Retina (tissue), 1 donor: ENCODE data around the gene GSTM4.

Experiments
- DNase-seq: peaks from one replicate; pipeline ENCODE4 v3.0.0-alpha.2; 2016

Gene GSTM4

DNA sequence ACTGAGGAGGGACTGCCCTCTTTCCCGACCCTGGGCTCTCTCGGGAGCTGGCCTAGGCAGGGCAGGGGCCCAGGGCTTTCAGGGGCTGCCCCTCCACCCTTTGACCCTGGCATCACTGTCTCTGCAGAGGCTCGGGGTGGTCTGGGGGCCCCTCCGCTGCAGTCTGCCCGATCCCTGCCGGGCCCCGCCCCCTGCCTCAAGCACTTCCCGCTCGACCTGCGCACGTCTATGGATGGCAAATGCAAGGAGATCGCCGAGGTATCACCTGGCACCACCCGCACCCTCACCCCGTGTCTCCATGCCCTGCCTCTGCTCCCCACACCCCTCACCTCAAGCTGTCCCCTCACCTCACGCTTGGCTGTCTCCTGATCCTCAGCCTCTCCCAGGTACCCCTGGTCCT is 30.7 kb upstream of the GSTM4 start:
- peak; percentile 39 for DNase-seq

- peak; percentile 70 for DNase-seq
These were observed 30.0 kb upstream of the GSTM4 start for GRCh38 chr1:109625601-109626560.

GRCh38 chr1:109626682-109627408 is 29.1 kb upstream of the GSTM4 start:
- no peak for DNase-seq

DNA sequence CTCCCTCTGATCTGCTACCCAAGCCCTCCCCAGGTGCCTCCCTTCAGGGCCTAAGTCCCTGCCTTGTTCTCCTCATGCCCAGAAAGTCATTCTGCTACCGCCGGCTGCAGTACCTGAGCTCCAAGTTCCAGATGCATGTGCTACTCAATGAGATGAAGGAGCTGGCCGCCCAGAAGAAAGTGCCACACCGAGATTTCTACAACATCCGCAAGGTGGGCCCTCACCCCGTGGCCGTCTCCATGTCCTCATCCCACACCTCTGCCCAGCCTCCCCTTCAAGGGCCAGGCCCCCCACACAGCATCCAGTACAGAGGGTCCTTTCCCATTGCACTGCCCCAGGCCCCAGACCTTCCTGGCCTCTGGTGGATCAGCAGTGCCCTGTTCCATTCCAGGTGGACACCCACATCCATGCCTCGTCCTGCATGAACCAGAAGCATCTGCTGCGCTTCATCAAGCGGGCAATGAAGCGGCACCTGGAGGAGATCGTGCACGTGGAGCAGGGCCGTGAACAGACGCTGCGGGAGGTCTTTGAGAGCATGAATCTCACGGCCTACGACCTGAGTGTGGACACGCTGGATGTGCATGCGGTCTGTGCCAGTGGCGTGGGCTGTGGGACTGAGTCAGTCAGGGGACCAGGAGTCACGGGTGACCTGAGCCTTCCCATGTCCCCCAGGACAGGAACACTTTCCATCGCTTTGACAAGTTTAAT is 28.1 kb upstream of the GSTM4 start:
- DNase-seq = no peak

GRCh38 chr1:109628540-109629321 is 27.2 kb upstream of the GSTM4 start:
- no peak for DNase-seq

- DNase-seq = no peak
These were observed 26.4 kb upstream of the GSTM4 start for GRCh38 chr1:109629372-109630030.

DNA sequence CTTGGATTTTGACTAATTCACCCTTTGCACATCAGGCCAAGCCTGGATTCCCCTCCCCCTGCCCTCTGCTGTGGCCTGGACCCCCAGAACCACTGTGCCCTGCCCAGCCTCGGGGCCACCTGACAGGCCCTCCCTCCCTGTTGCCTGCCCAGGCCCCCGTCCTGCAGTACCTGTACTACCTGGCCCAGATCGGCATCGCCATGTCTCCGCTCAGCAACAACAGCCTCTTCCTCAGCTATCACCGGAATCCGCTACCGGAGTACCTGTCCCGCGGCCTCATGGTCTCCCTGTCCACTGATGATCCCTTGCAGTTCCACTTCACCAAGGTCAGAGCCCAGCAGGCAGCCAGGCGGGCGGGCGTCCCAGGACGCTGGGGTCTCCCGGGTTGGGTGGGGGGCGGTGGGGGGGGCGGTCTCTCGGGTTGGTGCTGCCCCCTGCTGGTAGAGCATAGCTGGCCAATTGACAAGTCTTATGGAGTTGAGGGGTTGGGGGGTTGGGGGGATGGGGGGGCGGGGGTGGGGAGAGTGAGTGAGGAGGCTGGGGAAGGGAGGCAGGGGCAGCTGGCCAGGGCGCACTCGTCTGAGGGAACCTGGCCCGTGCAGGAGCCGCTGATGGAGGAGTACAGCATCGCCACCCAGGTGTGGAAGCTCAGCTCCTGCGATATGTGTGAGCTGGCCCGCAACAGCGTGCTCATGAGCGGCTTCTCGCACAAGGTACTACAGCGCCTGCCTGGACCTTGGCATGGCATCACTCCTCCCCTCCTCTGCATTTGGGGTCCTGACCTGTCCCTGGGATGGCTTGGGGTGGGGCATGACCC is 25.6 kb upstream of the GSTM4 start:
- DNase-seq = no peak

- DNase-seq = no peak
These were observed 24.9 kb upstream of the GSTM4 start for GRCh38 chr1:109630898-109631512.

DNA sequence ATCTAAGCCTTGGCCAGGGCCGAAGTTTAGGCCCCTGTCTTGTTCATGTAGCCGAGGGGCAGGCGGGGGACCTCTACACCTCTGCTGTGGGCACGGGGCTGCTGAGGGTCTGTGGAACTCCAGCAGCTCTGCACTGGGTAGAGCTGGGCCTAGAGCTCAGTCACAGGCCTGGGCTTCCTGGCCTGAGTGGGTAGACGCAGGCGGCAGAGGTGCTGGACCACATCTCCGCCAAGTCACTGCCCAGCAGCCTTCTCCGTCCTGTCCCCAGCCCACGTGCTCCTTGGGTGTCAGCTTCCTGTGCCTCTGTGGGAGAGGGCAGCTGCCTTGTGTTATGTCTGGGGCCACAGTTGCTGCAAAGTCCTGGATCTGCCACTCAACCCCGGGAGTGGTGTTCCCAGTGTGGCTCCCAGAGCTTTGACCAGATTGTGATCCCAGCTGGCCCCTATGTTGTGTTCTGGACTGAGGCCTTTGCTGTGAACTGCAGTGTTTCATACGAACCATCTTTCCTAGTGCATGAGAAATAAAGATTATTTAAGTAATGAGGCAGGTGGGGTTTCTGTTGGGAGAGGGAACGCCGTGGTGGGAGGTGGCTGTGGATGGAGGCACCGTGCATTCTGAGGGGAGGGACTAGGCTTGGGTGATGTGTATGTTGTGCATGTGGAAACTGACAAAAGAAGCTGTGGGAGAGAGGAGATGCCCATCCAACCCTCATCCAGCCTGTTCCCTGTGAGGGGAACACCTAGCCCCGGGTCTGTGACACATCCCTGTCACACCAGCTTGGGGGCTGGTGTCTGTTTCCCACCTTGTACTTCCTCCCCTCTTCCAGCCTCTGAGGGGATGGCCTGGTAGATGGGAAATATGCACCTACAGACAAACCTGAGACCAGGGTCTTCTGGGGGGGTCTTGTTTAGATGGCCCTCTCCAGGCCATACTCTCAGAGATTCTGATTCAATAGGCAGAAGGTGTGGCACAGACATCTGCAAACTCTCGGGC is 24.1 kb upstream of the GSTM4 start:
- no peak for DNase-seq

DNA sequence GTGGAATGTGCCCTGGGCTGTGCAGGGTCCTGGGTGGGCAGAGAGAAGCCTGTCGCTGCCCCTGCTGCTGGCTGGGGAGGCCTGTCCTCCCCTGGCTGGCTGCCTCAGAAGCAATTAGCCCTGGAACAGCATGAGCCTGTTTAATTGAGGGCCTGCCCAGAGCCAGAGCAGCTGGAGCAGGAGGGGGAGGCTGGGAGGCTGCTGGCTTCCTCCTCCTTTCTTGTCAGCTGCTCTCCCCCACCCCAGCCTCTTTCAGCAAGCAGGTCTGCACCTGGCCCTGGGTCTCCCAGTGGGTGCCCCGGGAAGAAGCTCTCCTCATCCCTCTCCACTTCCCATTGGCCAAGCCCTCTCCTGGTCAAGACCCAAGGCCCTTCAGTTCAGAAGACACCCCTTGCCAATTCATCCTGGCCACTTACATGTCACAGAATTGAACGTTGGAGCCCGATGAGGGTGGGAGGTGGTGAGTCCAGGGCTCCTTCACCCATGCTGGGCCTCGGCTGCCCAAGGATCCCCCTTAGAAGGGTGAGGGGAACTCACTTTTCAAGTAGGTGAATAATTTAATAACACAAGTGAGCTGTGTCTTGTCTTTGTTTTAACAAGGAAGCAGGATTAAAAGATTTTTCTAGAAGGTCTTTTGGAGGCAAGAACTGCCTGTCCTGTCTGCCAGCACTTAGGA is 23.1 kb upstream of the GSTM4 start:
- DNase-seq = peak; percentile 84

DNA sequence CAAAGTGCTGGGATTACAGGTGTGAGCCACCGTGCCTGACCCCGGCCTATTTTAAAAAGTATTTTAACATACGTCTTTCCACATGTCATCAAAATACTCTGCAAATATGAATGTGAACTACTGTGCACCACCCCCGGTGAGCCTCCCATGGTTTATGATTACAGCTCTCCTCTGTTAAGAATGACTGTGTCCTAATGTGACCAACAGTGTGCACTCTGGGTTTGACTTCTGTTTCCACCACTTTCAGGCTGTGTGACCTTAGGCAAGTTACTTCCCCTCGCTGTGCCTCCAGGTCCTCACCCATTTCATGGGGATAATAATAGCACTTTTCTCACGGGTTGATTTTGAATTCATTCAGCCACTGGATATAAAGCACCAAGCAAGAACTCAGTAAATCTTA is 21.6 kb upstream of the GSTM4 start:
- DNase-seq = no peak

DNA sequence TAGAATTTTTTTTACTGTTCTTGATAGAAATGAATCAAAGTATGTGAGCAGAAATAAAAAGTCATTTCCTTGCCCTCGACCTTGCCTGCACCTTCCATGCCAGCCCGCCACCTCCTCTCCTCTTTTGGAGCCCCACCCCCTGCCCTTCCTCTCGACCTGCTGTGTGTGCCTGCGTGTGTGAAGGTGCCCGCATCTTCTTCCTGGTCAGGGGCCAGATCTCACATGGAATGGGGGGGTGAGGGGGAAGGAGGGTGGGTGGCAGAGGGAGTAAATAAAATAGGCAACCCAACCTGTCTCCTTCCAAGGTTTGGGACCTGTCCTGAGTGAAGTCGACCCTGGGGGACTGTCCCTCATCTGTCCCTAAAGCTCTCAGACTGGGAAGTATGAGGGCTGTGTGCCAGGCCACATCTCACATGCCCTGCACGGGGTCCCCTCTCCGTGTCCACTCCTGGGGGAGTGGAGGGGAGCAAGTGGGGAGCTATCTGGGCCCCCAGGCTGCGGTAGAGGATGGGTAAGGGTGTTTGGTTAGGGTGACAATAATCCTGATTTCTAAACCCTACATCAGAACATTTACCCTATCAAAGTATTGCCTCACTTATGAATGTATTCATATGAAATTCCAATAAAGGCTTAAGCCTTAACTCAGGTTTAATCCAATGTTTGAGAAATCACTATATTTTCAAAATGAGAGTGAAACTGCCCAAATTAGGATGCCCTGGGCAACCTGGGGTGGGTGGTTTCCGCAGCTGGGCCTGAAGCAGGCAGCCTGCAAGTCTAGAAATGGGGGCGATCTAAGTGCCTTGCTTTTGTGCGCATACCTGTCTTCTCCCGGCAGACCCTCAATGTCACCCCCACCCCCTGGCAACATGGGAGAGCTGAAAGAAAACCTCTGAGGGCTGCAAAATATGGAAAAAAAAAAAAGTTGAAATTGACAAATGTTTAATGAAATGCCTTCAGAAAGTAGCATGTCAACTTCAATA is 20.8 kb upstream of the GSTM4 start:
- DNase-seq = no peak

DNA sequence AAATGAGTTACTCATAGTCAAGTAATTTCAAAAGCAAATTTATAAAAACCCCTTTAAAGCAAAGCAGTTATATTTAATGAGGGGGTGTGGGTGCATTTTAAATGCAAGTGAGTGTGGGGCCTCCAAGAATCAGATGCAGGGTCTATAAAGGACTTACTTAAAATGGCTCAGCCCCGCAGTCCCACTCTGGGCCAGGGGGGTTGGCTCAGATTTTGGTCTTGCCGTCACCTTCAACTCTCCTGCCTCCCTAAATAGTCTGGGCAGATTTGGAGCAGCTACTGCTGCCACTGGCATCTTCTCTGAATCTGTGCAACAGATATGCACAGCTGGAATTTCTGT is 20.1 kb upstream of the GSTM4 start:
- no peak for DNase-seq

DNA sequence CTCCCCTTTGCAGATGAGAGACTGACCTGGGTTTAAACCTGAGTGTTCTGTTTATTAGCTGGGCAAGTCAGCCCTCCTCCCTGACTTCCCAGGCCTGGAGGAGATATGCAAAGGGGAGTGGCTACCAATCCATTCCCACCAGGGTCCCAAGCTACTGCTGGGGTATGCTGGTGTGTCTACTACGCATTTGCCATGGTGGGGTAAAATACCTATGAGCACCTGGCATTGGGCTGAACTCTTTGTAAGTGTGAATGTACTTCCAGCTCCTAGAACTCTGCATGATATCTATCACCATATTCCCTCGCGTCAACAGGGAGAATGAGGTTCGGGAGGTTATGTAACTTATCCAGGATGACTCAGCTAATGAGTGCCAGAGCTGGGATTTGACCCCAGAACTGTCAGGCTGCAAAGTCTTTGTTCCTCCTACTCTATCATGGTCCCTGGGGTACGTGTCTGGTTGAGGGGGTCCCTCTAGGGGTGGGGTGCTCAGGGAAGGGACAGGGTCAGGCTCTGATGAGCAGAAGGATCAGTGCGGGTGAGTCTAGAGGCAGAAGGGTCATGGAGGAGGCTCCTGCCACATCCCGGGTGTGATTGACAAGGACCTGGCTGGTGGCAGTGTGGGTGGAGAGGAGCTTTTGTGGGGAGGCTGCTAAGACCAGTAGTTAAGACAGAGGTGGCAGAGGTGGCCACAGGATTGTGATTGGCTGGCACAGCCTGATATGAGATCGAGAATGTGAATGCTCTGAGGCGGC is 19.5 kb upstream of the GSTM4 start:
- DNase-seq = no peak

DNA sequence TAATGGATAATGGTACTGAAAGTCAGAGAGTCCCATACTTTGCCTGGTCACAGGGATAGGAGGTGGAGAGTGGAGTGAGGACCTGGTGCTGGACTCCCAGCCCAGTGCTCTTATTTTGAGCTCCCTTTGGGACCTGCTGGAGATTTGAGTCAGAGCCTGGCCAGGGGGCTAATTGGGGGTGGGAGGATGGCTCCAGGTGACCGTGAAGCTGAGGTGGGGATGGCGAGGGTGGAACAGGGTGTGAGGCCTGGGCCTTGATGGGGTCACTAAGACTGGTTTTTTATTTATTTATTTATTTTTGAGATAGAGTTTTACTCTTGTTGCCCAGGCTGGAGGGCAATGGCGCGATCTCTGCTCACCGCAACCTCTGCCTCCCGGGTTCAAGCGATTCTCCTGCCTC is 18.5 kb upstream of the GSTM4 start:
- no peak for DNase-seq

DNA sequence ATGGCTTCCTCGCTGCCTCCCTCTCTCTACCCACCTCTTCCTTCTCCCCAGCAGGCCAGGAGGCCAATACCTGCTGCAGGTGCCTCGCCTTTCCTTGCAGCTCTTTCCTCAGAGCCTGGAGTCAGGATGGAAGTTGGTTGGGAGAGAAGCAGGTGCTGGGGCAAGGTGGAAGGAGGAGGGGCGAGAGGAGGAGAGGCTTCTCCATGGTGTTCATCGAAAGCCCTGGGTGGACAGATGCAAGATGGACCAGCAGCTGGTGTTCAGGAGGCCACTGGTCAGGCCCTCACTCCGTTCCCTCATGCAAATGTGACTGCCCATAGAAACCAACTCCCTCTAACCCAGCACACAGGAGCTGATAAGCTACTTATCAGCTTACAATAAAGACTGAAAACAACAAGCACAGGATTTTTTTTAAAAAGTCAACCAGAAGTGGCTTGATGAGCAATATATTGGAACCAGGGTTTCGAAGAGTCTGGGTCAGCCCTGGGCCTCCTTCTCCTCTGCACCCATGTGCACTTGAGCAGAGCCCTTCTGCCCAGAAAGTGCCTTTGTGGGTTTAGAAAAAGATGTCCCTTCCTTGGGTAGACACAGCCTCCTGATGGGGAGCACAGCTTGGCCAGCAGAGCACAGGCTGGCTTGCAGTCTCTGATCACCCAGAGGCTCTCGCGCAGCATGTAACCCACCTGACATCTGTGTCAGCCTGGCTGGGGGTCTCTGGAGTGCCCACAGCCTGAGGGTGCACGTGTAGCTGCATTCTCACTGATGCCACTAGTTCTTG is 16.6 kb upstream of the GSTM4 start:
- no peak for DNase-seq
